ENCODE measurements around the gene BDP1.
"Not testable (repeated sequence)": the region's sequence is repeated elsewhere in the genome, so short reads cannot be mapped to it uniquely, and the experiment has no call there.

The BDP1 gene

GRCh38 chr5:71455427-71456361 is at the start of gene BDP1:
Gene BDP1 (plus strand): TSS chr5:71455651. CDS start chr5:71455878, 227 bp downstream.
- peak; percentile 95 for DNase-seq

GRCh38 chr5:71410088-71410487 is 45.4 kb upstream of the BDP1 start:
- DNase-seq: not testable (repeated sequence)

GRCh38 chr5:71415626-71416025 is 39.8 kb upstream of the BDP1 start:
- not testable (repeated sequence) for DNase-seq

GRCh38 chr5:71418026-71418425 is 37.4 kb upstream of the BDP1 start:
- not testable (repeated sequence) for DNase-seq

- DNase-seq: not testable (repeated sequence)
These were observed 34.2 kb upstream of the BDP1 start for GRCh38 chr5:71421278-71421677.

- not testable (repeated sequence) for DNase-seq
These were observed 31.6 kb upstream of the BDP1 start for GRCh38 chr5:71423896-71424295.

- not testable (repeated sequence) for DNase-seq
These were observed 28.6 kb upstream of the BDP1 start for GRCh38 chr5:71426686-71427474.

GRCh38 chr5:71432410-71432809 is 23.0 kb upstream of the BDP1 start:
- DNase-seq: not testable (repeated sequence)

- not testable (repeated sequence) for DNase-seq
These were observed 20.6 kb upstream of the BDP1 start for GRCh38 chr5:71434825-71435224.

GRCh38 chr5:71441564-71441963 is 13.9 kb upstream of the BDP1 start:
- not testable (repeated sequence) for DNase-seq

GRCh38 chr5:71443891-71444290 is 11.6 kb upstream of the BDP1 start:
- DNase-seq: not testable (repeated sequence)

- not testable (repeated sequence) for DNase-seq
These were observed 10.4 kb upstream of the BDP1 start for GRCh38 chr5:71445015-71445414.

- DNase-seq: not testable (repeated sequence)
These were observed 9.8 kb upstream of the BDP1 start for GRCh38 chr5:71445523-71446152.

- not testable (repeated sequence) for DNase-seq
These were observed 8.8 kb upstream of the BDP1 start for GRCh38 chr5:71446540-71447216.

GRCh38 chr5:71447218-71447808 is 8.1 kb upstream of the BDP1 start:
- peak; percentile 70 for DNase-seq

GRCh38 chr5:71452876-71453275 is 2.6 kb upstream of the BDP1 start:
- DNase-seq: no peak

- DNase-seq: no peak
These were observed 538 bp upstream of the BDP1 start for GRCh38 chr5:71454913-71455312.

GRCh38 chr5:71456362-71456743 is 902 bp downstream of the BDP1 start:
- DNase-seq: no peak

- no peak for DNase-seq
These were observed 1.7 kb downstream of the BDP1 start for GRCh38 chr5:71457106-71457505.

- no peak for DNase-seq
These were observed 5.2 kb downstream of the BDP1 start for GRCh38 chr5:71460693-71461092.

GRCh38 chr5:71461360-71461759 is 5.9 kb downstream of the BDP1 start:
- no peak for DNase-seq

- no peak for DNase-seq
These were observed 15.7 kb downstream of the BDP1 start for GRCh38 chr5:71471193-71471592.

All from NCI-H774 (cell line).